ENCODE data around the gene LY9.
"Not testable (repeated sequence)": the region's sequence is repeated elsewhere in the genome, so short reads cannot be mapped to it uniquely, and the experiment has no call there.

The LY9 gene

DNA sequence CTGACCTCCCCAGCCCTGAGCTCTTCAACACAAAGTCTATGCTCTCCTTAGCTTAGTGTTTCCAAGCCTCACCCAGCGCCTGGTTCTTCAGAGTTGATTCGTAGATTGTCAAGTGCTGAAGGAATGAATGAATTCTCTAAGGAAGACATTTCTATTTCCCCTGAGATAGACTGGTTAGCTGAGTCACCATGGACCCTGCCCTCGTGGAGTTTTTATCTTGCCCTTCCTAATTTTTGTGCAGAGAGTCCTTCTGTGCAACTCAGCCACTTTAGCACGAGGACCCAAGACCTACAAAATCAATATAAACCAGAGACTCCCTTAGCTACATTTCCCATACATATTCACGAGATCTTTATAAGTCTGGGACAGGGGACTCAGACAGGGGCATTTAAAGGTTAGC lies 69.4 kb downstream of the LY9 start:
- DNase-seq (ENCODE audit: low read depth in 3 of 3) = no peak

DNA sequence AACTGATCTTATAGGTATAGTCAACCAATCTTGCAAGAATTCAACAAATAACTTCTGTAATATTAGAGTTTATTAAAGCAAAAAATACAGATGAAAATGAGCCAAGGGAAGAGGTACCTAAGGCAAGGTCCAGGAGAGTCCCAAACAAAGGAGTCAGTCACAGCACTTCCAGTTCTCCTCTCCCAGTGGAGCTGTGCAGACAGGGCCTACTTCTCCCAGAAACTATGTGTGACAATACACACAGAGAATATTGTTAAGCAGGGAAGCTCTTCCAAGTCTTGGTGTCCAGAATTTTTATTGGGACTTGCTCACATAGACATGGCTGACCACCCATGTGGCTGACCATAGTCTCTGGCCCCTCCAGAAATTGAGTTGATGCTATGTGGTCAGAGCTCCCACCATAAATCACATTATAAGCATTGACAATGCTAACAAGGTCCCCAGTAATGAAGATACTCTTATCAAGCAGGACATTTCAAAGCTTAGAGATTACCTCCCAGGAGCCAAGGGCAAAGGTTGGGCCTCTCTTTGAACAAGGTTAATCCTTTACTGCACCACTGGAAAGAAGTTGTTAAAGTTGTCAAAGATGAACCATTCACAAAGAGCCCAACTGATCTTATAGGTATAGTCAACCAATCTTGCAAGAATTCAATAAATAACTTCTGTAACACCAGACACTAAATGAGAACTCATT lies 70.2 kb downstream of the LY9 start:
- no peak for DNase-seq (ENCODE audit: low read depth in 3 of 3)

DNA sequence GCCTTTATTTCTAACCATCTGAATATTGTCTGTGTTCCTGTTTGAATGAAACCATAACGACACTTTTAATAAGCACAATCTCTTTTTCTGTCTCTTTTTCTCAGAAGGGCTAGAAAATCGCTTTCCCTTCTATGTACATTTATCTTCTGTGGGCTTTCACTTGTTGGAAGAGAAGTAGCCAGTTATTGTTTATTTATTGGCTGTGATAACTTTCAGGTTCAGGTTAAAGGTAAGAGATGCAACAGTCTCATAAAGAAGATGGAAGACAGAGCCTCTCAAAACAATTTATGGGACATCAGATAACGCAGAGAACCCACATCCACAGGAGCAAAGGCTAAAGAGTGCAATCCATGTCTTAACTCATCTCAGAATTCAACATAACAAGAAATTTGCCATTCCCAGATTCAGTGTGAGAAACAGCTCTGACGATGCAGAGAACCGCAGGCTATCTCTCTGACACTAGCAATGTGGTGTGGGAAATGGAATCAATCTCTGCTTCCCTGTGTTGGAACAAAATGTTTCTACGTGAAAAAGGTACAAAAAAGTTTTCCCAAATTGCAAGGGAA lies 70.8 kb downstream of the LY9 start:
- DNase-seq (ENCODE audit: low read depth in 3 of 3) = no peak

DNA sequence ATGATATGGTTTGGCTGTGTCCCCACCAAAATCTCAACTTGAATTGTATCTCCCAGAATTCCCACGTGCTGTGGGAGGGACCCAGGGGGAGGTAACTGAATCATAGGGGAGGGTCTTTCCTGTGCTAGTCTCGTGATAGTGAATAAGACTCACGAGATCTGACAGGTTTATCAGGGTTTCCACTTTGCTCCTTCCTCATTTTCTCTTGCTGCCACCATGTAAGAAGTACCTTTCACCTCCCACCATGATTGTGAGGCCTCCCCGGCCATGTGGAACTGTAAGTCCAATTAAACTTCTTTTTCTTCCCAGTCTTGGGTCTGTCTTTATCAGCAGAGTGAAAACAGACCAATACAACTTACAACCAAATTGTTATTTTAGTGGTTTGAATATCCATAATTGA lies 71.7 kb downstream of the LY9 start:
- DNase-seq (ENCODE audit: low read depth in 3 of 3) = not testable (repeated sequence)

DNA sequence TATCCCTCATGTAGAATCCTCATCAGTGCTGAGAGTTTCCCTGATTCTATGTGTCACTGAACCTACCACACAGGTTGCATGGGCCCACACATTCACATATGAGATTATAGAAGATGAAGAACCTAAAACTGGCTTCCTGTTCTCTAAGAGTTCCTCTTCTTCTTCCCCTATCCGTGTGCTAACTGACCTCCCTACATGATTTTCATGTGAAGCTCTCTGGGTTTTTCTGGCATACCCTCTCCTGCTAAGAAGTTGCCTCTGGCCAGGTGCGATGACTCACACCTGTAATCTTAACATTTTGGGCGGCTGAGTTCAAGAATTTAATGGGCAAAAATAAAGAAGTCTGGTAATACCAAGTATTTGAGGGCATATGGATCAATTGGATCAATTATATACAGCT lies 72.2 kb downstream of the LY9 start:
- DNase-seq (ENCODE audit: low read depth in 3 of 3) = no peak

DNA sequence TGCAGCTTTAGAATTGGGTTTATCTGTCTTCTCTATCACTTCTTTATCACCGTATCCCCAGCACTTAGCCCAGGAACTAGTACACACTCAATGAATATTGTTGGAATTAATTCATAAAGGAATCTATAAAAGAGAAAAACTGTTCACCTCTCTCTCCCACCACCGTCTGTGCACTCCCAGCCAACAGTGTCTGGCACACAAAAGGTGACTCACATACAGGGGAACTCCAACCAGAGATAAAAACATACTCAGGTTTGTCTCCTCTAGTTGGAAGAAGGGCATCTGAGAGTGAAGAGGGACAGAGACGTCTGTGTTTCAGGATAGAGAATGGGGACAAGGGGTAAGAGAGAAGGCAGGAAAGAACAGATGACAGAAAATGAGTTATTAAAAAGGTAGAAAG lies 79.0 kb downstream of the LY9 start:
- DNase-seq (ENCODE audit: low read depth in 3 of 3) = no peak

DNA sequence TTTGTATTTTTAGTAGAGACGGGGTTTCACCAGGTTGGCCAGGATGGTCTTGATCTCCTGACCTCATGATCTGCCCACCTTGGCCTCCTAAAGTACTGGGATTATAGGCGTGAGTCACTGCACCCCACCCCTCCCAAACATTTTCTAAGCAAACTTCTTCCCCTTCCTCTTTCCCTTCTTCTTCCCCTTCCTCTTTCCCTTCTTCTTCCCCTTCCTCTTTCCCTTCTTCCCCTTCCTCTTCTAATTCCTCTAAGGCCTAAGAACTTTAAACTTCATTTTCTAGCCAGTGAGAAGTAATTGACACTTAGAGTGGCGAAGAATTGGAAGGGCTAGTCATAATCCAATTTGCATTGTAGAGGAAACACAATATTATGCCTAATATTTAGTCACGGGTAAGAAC lies 79.6 kb downstream of the LY9 start:
- not testable (repeated sequence) for DNase-seq (ENCODE audit: low read depth in 3 of 3)

DNA sequence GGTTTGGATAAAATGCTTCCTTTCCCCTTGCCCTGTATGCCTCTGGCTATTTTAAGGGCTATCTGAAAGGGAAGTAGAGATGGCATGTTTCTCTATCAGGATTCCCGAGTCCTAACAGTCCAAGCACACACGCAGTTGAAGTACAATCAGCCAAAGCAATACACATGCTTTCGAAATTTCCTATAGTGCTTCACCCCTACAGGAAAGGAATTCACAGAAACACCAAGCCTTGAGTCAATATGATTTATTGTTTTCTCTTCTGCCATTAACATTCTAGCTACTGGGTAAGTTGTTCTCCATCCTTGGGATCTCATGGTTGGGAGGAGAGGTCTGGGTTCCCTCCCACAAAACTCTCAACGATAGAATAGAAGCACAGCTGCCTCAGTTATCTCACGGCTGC lies 80.3 kb downstream of the LY9 start:
- DNase-seq (ENCODE audit: low read depth in 3 of 3) = no peak

DNA sequence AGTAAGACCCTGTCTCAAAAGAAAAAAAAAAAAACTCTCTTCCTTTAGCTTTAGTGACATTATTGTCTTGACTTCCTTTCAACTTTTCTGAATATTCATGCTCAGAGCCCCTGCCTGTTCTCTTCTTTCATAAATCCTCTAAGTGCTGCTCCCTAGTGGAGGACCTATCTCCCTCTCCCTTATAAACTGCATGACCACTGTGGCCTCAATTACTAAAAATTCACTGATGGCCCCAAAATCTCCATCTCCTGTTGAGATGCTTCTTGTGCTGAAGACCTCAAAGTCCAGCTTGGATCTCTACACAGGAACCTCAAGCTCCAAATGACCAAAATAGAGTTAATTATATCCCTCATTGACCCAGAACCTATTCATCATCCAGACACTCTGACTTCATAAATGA lies 81.2 kb downstream of the LY9 start:
- DNase-seq (ENCODE audit: low read depth in 3 of 3) = no peak
